Activated CD8-positive, alpha-beta memory T cell treated with anti-CD3 and anti-CD28 coated beads for 4 hours (primary cell): ENCODE data around the gene PIK3IP1.
"Not testable (repeated sequence)": the region's sequence is repeated elsewhere in the genome, so short reads cannot be mapped to it uniquely, and the experiment has no call there.

Experiments used
- DNase-seq, 2 donors: peaks; one replicate each; pipeline ENCODE4 v3.0.0-alpha.2; 2020; ENCODE audit warnings: low read depth in 2 of 2

The PIK3IP1 gene

DNA sequence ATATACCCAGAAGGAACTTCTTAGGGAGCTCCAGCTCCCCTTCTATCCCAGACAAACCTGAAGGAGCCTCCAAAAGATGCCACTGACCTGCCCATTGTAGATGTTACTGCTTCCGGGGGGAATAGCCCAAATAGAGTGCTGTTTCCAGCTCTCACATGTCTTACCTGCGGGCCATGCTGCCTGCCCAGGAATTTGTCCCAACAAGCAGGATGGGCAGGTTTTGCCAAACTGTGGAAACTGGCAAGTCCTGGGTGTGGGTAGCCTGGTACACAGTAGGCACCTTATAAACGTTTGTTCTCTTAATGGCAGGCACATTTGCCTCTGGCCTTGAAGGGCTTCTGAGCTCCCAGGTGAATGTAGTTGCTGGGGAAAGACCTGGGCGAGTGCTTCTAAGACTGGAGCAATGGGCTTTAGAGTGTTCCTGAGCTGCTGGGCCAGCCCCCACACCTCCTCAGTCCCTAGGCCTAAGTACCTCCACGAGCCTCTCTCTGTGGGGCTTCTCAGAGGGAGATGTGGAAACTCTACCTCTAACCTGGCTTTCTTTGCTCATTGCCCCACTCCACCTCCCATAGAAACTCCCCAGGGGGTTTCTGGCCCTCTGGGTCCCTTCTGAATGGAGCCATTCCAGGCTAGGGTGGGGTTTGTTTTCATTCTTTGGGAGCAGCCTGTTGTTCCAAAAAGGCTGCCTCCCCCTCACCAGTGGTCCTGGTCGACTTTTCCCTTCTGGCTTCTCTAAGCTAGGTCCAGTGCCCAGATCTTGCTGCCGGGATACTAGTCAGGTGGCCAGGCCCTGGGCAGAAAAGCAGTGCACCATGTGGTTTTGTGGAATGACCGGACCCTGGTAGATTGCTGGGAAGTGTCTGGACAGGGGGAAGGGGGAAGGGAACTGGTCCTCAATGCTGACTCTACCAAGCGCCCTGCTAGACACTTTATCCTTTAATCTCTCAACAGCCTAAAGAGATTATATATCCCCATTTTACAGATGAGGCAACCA lies 43.0 kb downstream of the PIK3IP1 start:
- DNase-seq: no peak

GRCh38 chr22:31248138-31248745 lies 44.0 kb downstream of the PIK3IP1 start:
- peak; percentile 9 to 38 for DNase-seq

- DNase-seq: no peak
Measured at GRCh38 chr22:31247726-31248125, 44.6 kb downstream of the PIK3IP1 start.

DNA sequence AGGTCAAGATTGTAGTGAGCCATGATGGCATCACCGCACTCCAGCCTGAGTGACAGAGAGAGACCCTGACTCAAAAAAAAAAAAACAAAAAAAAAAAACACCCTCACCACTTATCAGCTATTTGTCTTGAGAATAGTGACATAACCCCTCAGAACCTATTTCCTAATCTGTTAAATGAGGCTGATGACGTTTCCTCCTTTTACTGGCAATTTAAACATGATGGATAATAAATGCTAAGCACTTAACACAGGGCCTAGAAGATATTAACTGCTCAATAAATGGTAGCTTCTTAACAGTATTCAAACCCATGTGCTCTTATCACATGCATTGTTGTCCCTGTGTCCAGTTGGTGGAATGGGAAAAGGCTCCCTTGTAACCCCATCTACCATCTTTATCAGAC lies 45.6 kb downstream of the PIK3IP1 start:
- DNase-seq: no peak

GRCh38 chr22:31245998-31246397 lies 46.3 kb downstream of the PIK3IP1 start:
- not testable (repeated sequence) for DNase-seq

DNA sequence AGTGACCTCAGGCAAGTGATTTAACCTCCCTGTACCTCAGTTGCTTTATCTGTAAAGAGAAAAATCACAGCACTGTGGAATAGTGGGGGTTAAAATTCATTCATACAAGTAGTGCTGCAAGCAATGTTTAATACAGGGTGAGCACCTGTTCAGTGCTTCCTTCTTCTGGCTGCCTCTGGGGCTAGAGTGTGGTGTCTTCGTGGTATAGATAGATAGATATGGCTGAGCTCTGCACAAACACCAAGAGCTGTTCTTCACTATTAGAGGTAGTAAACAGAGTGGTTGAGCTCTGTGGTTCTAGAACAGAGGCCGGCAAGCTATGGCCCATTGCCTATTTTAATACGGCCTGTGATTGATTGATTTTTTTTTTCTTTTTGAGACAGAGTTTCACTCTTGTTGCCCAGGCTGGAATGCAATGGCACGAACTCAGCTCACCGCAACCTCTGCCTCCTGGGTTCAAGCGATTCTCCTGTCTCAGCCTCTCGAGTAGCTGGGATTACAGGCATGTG lies 47.3 kb downstream of the PIK3IP1 start:
- DNase-seq: no peak

DNA sequence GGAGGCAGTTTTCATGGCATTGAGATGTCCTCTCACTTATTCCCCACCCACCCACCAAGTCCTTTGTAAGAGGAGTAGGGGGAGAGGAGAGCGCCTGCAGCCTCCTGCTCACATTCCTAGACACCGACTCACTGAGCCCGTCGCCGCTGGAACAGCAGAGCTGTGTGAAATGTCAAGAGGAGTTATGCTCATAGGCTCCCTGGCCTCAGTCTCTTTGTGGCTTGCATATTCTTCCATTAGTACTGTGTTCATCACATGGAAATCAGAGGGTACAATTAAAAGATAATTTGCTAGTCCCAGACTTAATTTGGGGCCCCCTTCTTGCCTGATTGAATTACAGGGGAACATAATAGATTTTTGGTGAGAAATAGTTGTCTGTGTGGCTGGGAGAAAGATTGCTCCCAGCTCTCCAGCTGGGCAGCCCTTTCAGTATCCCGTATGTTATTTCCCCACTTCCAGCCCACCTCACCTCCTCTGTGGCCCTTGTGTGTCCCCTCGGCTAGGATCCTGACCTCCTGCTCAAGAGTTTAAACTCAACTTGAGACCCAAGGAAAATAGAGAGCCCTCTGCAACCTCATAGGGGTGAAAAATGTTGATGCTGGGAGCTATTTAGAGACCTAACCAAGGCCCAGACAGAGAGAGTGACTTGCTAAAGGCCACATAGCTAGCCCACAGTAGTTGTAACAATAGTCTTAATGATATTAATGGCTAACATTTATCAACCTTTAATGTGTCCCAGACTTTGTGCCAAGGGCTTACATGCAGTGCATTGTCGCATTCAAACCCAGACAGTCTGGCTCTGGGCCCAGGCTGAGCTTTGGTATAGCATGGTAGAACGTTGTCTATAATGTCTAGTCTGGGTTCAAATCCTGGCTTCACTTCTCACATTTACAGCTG lies 48.0 kb downstream of the PIK3IP1 start:
- no peak for DNase-seq

DNA sequence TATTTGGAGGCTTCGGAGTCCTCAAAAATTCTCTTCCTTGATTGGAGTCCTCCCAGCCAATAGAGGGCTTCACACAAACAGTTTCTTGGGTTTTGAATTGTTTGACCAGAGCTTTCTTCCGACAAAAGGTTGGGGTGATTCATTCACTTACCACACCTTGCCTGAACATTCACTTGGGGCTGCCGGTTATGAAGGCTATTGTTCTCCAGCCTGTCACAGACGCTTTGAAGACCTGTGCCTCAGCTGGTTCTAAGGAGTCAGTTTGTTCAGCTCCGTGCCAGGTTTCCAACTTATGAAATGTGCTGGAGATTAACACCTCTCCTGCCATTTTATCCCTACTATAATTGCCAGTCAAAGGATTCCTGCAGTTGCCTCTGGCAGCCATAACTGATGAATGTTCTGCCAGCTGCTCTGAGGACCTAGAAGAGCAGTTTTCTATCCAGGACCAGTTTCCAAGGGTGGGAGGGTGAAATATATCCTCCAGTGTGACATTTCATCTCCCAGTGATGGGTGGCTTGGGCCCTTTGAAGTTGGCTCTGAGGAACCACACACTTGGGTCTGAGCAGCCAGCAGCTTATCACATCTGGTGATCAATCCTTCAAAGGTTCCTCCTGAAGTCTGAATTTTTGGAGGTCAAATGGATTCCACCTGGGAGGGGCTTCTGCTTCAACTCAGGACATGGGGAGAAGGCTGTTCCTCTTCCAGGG lies 48.8 kb downstream of the PIK3IP1 start:
- DNase-seq: no peak

- DNase-seq: no peak
Measured at GRCh38 chr22:31241936-31242335, 50.4 kb downstream of the PIK3IP1 start.

DNA sequence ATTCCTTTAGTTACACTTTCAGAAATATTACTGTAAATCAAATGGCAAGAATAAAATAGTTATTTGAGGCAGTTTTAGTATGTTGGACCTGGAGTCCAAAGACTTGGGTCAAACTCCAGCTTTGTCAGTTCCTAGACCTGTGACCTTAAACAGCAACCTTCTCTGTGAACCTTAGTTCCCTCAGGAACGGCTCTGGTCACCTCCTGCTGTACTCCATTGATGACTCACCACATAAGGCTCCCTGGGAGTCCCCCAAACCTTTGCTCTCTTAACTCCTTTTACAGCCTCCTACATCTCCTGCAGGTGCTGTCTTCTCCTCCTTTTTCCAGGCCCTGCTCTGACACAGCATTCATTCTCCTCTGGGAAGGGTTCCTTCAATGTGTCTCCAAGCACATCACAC lies 51.1 kb downstream of the PIK3IP1 start:
- no peak for DNase-seq

DNA sequence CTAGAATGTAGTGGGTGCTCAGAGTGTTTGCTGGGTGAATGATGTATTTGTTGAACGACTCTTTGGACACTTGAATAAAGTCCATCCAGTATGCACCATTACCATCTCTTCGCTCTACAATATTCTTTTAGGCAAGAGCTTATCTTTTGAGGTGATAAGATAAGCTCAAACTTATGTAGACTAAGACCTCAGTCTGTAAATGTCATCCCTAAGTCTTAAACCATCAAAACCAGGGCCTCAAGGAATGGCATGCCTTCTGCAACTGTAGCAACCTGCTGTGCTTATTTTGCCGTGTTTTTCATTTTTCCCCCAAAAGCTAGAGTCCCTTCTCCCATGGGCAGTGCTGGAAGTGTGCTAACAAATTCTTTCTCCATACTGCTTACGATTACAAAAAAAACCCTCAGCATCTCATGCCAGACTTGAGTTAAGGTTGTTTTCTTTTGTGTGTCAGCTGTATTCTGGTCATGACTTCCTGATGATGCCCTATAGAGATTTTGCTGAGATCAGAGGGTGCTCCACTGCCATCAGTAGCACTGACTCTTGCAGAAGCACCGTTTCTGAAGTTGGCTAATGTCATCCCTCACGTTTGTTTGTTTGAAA lies 52.4 kb downstream of the PIK3IP1 start:
- DNase-seq: no peak

GRCh38 chr22:31238057-31238456 lies 54.2 kb downstream of the PIK3IP1 start:
- no peak for DNase-seq

DNA sequence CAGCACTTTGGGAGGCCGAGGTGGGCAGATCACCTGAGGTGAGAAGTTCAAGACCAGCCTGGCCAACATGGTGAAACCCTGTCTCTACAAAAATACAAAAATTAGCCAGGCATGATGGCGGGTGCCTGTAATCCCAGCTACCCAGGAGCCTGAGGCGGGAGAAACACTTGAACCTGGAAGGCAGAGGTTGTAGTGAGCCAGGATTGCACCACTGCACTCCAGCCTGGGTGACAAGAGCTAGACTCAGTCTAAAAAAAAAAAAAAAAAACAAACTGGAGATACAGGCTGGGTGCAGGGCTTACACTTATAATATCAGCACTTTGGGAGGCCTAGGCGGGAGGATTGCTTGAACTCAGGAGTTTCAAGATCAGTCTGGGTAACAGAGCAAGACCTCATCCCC lies 56.2 kb downstream of the PIK3IP1 start:
- not testable (repeated sequence) for DNase-seq

DNA sequence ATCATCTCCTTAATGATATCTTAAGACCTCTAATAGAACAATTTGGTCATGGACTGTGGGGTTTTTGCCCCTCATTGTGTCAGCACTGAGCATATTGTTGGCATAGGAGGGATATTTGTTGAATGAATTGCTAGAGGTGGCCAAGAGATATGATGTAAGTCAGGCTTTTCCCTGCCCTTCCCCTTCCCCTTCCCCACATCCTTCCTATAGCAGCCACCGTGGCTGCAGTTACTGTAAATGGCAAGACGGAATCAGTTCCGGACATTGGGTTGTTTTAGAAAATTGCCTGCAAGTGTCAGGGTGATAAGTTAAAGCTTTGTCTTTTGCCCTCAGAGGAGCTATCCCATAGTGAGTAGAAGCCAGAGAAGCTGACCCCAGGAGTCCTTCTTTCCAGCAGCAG lies 57.2 kb downstream of the PIK3IP1 start:
- no peak for DNase-seq

GRCh38 chr22:31233001-31233400 lies 59.3 kb downstream of the PIK3IP1 start:
- no peak for DNase-seq
